ENCODE measurements around the gene TXNL4A.
"Not testable (repeated sequence)": the region's sequence is repeated elsewhere in the genome, so short reads cannot be mapped to it uniquely, and the experiment has no call there.

The TXNL4A gene

DNA sequence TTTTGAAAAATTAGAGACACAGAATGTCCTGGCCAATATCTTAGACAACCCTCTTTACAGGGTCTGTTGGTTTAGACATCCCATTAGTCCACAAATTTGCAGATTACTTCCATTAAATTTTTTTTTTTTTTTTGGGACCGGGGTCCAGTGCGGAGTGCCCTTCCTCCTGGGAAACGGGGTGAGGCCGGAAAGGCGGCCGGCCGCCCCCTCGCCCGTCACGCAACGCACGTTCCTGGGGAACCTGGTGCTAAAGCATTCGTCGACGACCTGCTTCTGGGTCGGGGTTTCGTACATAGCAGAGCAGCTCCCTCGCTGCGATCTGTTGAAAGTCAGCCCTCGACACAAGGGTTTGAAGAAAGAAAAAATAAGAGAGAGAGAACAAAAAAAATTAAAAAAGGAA lies 24.4 kb upstream of the TXNL4A start:
- no peak for DNase-seq (ENCODE audit: extremely low read depth, insufficient read length)
- no peak overlapping the region for H3K4me3 ChIP-seq (replicated peaks; ENCODE audit: low read depth, low read length)

DNA sequence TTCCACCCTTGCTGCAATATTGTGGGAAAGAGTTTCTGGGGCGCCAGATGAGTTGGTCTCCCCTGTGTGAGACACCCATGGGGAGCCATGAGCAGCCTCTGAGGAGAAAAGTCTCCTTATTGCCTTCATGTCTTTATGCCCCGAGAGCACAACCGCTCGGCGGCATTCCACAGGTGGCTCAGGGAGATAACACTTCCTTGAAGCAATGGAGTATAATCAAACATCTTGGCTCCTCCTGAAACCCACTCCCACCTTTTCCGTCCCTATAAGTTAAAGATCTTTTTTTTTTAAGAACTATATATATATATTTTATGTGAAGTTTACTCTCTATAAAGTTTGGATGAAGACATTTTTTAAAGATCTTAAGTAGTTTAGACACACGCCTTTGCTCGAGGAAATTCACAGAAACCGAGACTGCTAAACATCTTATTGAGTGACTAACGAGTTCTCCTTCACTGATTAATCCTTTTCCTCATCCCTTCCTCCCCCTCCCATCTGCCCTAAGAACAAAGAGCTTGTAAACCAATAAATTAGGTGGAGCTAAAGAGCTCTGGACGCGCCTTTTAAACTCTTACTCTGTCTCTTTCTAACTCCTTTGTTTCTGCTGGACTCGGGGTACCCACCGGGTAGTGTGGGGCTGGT lies 23.3 kb upstream of the TXNL4A start:
- not testable (repeated sequence) for H3K27me3 ChIP-seq (replicated peaks; ENCODE audit: control insufficient read depth, insufficient read depth, low read length); DNase-seq (ENCODE audit: extremely low read depth, insufficient read length); H3K4me3 ChIP-seq (replicated peaks; ENCODE audit: low read depth, low read length); H3K36me3 ChIP-seq (ENCODE audit: control insufficient read depth, insufficient read depth, low read length)

More for the DNA sequence above, 24.4 kb upstream of the TXNL4A start:
- H3K36me3 ChIP-seq (ENCODE audit: control insufficient read depth, insufficient read depth, low read length): no peaks in the 10 kb centered on the region
- TF ChIP-seq, protein P1, sequence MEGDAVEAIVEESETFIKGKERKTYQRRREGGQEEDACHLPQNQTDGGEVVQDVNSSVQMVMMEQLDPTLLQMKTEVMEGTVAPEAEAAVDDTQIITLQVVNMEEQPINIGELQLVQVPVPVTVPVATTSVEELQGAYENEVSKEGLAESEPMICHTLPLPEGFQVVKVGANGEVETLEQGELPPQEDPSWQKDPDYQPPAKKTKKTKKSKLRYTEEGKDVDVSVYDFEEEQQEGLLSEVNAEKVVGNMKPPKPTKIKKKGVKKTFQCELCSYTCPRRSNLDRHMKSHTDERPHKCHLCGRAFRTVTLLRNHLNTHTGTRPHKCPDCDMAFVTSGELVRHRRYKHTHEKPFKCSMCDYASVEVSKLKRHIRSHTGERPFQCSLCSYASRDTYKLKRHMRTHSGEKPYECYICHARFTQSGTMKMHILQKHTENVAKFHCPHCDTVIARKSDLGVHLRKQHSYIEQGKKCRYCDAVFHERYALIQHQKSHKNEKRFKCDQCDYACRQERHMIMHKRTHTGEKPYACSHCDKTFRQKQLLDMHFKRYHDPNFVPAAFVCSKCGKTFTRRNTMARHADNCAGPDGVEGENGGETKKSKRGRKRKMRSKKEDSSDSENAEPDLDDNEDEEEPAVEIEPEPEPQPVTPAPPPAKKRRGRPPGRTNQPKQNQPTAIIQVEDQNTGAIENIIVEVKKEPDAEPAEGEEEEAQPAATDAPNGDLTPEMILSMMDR (IDR thresholded peaks at IDR 0.05; ENCODE audit: insufficient read depth, low read length, poor library complexity, severe bottlenecking): no peak
- H3K27me3 ChIP-seq (replicated peaks; ENCODE audit: control insufficient read depth, insufficient read depth, low read length): no peaks in the 10 kb centered on the region

DNA sequence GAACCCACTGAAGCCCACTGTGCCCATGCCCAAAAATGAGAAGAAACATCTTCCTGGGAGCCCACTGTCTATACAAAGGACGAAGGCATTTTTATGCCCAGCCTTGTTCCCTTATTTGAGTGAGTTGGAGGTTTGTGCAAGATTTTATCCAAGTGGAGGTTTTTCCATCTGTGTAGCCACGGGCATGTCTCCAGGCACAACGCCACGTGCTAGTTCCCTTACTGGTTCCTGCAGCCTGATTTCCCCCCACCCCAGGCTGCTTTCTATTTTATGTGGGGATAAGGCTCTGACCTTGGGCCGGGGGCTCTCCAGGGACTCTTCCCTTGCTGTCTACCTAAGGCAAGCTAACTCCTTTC lies 22.2 kb upstream of the TXNL4A start:
- no peaks in the 10 kb centered on the region for H3K27me3 ChIP-seq (replicated peaks; ENCODE audit: control insufficient read depth, insufficient read depth, low read length)
- no peaks in the 10 kb centered on the region for H3K36me3 ChIP-seq (ENCODE audit: control insufficient read depth, insufficient read depth, low read length)
- TF ChIP-seq, protein P1 (IDR thresholded peaks at IDR 0.05; ENCODE audit: insufficient read depth, low read length, poor library complexity, severe bottlenecking): no peak
- no peak for DNase-seq (ENCODE audit: extremely low read depth, insufficient read length)
- no peak overlapping the region for H3K4me3 ChIP-seq (replicated peaks; ENCODE audit: low read depth, low read length)

DNA sequence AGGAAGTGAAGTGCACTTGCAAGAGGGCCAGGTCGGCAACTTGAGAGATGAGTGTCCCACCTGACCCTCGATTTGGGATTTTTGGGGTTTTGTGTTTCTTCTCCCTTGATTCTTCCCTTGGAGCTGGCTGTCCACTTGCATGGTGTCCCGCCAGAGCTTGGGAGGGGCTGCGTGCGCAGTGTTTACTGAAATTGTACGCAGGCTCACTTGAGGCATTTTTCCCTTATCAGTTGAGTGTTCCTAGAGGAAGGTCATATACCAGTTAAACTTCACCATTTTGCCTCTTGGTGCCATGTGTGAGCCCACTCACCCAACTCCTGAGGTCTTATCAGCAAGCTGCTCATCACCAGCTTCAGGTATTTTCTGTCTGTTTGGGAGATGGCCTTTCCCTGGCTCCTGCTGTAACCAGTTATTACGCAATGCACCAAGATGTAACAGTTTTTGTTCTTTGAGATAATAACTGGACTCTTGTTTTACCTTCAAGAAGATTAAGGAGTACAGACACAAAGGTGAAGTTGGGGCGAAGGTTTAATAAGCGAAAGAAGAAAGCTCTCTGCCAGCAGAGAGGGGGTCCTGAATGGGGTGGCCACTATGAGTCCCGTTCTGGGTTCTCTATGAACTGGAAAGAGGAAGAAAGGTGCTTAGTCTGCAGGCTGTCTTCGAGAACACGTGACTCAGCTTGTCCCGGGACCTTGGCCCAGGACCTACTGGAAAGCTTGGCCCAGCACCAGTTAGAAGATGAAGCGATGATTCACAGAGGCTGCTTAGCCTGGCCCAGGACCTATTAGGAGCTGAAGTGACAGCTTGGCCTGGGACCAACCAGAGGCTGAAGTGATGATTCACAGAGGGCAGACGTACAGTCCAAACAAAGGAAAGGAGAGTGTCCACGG lies 21.5 kb upstream of the TXNL4A start:
- Histone ChIP-seq H3K27me3 (replicated peaks; ENCODE audit: control insufficient read depth, insufficient read depth, low read length) (no peaks in the 10 kb centered on the region), H3K36me3 (ENCODE audit: control insufficient read depth, insufficient read depth, low read length) (no peaks in the 10 kb centered on the region), H3K4me3 (replicated peaks; ENCODE audit: low read depth, low read length) (no peak overlapping the region)
- TF ChIP-seq, protein P1 (IDR thresholded peaks at IDR 0.05; ENCODE audit: insufficient read depth, low read length, poor library complexity, severe bottlenecking): no peak
- DNase-seq (ENCODE audit: extremely low read depth, insufficient read length): no peak

DNA sequence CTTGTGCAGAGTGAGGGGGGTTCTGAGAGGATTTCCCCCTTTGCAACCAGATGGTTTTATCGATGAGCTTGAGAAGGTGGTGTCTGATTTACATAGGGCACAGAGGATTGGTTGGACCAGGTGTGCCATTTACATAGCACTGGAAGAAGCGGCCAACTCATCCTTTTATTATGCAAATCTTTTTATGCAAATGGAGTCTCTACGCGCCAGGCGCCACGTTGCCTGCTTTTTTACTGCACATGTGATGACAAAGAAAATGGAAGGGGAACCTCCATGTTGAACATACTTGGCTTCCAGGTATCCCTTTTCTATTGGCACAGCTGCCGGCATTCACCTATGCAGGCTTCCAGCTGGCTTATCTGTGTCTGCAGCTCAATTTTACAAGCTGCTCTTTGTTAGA lies 18.4 kb upstream of the TXNL4A start:
- no peak overlapping the region for H3K4me3 ChIP-seq (replicated peaks; ENCODE audit: low read depth, low read length)
- no peaks in the 10 kb centered on the region for H3K36me3 ChIP-seq (ENCODE audit: control insufficient read depth, insufficient read depth, low read length)
- no peak for DNase-seq (ENCODE audit: extremely low read depth, insufficient read length)
- TF ChIP-seq, protein P1 (IDR thresholded peaks at IDR 0.05; ENCODE audit: insufficient read depth, low read length, poor library complexity, severe bottlenecking): no peak
- no peaks in the 10 kb centered on the region for H3K27me3 ChIP-seq (replicated peaks; ENCODE audit: control insufficient read depth, insufficient read depth, low read length)

DNA sequence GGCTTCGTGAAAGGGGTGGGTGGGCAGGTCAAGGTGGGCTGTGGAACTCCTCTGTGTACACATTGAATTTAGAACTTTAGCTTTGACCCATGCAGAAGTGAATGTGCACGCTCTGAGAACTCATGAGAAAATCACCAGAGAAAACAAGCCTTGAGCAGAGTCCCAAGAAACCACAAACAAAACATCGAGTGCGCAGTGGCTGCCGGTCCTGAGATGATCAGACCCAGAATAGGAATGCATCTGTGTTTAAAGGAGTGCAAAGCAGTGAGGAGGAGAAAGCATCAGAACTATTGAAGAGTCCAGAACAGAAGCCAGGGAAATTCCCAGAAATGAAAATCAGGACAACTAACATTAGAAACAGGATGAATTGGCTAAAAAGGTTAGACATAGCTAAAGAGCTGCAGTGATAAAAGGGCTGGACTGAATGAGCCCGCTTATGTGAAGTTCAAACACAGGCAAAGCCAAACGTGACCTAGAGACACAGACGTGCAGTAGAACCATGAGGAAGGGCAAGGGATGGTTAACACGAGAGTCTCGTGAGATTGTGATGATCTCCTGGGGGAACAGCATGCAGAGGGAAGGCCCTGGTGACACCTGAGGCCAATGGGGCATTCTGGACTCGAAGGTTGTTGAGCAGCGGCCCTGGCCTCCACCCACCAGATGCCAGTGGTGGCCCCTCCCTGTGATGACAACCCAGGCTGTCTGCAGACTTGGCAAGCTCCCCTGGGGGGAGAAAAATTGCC lies 16.4 kb upstream of the TXNL4A start:
- Histone ChIP-seq H3K27me3 (replicated peaks; ENCODE audit: control insufficient read depth, insufficient read depth, low read length) (no peaks in the 10 kb centered on the region), H3K4me3 (replicated peaks; ENCODE audit: low read depth, low read length) (no peak overlapping the region), H3K36me3 (ENCODE audit: control insufficient read depth, insufficient read depth, low read length) (no peaks in the 10 kb centered on the region)
- DNase-seq (ENCODE audit: extremely low read depth, insufficient read length): no peak
- TF ChIP-seq, protein P1 (IDR thresholded peaks at IDR 0.05; ENCODE audit: insufficient read depth, low read length, poor library complexity, severe bottlenecking): no peak
